Keratinocyte (primary cell): Measurements from ENCODE around the gene NEDD1. TPM values are rescaled to one million over a fixed set of nuclear protein-coding genes. Genes with fewer than 3 reads are reported as not detected.

Source experiments
- DNase-seq: peaks from one replicate; pipeline ENCODE4 v3.0.0-alpha.2; 2011; ENCODE audit warnings: low read depth, missing footprints, low spot score
- FAIRE-seq: peaks from 2 replicates; lab custom pipeline; 2011; peaks lifted over from hg19 to GRCh38; lab: Jason Lieb, UNC
- H2AFZ ChIP-seq: 2 replicates; pipeline ENCODE4 v1.6.0; 2012; ENCODE audit warnings: low read length, control low read depth, inconsistent platforms; ENCODE audit not compliant: control insufficient read depth
- H3K27ac ChIP-seq: 2 replicates; pipeline ENCODE4 v1.5.1; 2011; ENCODE audit warnings: low read length; ENCODE audit not compliant: control insufficient read depth, insufficient read depth
- H3K27me3 ChIP-seq: 3 replicates; pipeline ENCODE4 v1.6.0; 2011; ENCODE audit warnings: low read length; ENCODE audit not compliant: control insufficient read depth, insufficient read depth; ENCODE audit errors: extremely low read depth
- H3K36me3 ChIP-seq, 2 experiments: 2 replicates in 1 of 2; 3 replicates in 1 of 2; pipeline ENCODE4 v1.5.1; 2011; ENCODE audit warnings: low read length in 2 of 2, mild to moderate bottlenecking in 1 of 2; ENCODE audit not compliant: control insufficient read depth in 2 of 2, insufficient read depth in 2 of 2; ENCODE audit errors: extremely low read depth in 1 of 2
- H3K4me1 ChIP-seq: 3 replicates; pipeline ENCODE4 v1.5.1; 2011; ENCODE audit warnings: low read length; ENCODE audit not compliant: control insufficient read depth, insufficient read depth; ENCODE audit errors: extremely low read depth
- H3K4me2 ChIP-seq: 3 replicates; pipeline ENCODE4 v1.6.0; 2011; ENCODE audit warnings: low read depth, low read length; ENCODE audit not compliant: control insufficient read depth, insufficient read depth; ENCODE audit errors: extremely low read depth
- H3K4me3 ChIP-seq, 3 experiments: fragments of 200-600 bp in 1 of 3; sonication (generic) in 1 of 3; 2 replicates in 2 of 3; 3 replicates in 1 of 3; pipeline ENCODE4 v1.5.1; 2011 to 2016; ENCODE audit warnings: low read length in 3 of 3, mild to moderate bottlenecking in 3 of 3, control low read depth in 2 of 3, inconsistent platforms in 1 of 3, low read depth in 1 of 3, mixed read lengths in 1 of 3, mixed run types in 1 of 3, moderate library complexity in 1 of 3; ENCODE audit not compliant: control insufficient read depth in 2 of 3, insufficient read depth in 2 of 3; ENCODE audit errors: extremely low read depth in 1 of 3
- H3K79me2 ChIP-seq: 2 replicates; pipeline ENCODE4 v1.6.0; 2012; ENCODE audit warnings: low read length; ENCODE audit not compliant: control insufficient read depth, insufficient read depth
- H3K9ac ChIP-seq: 3 replicates; pipeline ENCODE4 v1.6.0; 2011; ENCODE audit warnings: low read length; ENCODE audit not compliant: control insufficient read depth, insufficient read depth; ENCODE audit errors: extremely low read depth
- H3K9me1 ChIP-seq: 3 replicates; pipeline ENCODE4 v1.6.0; 2011; ENCODE audit warnings: low read length; ENCODE audit not compliant: control insufficient read depth, insufficient read depth; ENCODE audit errors: extremely low read depth
- H3K9me3 ChIP-seq: 2 replicates; pipeline ENCODE4 v1.5.1; 2012; ENCODE audit warnings: low read depth, low read length; ENCODE audit not compliant: control insufficient read depth
- H4K20me1 ChIP-seq: 3 replicates; pipeline ENCODE4 v1.6.0; 2011; ENCODE audit warnings: low read length; ENCODE audit not compliant: control insufficient read depth, insufficient read depth; ENCODE audit errors: extremely low read depth
- CTCF ChIP-seq, 3 experiments: IDR thresholded peaks in 1 of 3; conservative IDR thresholded peaks in 1 of 3; optimal IDR thresholded peaks in 1 of 3; 2 replicates in 2 of 3; 3 replicates in 1 of 3; pipeline versions ENCODE3 to v1.5.1; 2011; ENCODE audit warnings: low read length in 3 of 3, mild to moderate bottlenecking in 3 of 3, moderate library complexity in 2 of 3, control low read depth in 1 of 3, inconsistent platforms in 1 of 3; ENCODE audit not compliant: insufficient read depth in 2 of 3; ENCODE audit errors: extremely low read depth in 1 of 3
- EZH2 ChIP-seq: IDR thresholded peaks from one replicate; pipeline ENCODE4 v1.6.1; 2012; ENCODE audit warnings: inconsistent platforms, mild to moderate bottlenecking, low read length, moderate library complexity
- dilution Hi-C: fragments of 300-500 bp; cut with MboI; formaldehyde crosslinking; loops from one replicate; pipeline ENCODE4 v1.7.0; 2020; ENCODE audit warnings: low sequenced_read_pairs; ENCODE audit not compliant: extremely low pct_ligation_motif_present
- polyA plus RNA-seq, 5 experiments: library from polyadenylated mRNA; depleted of rRNA in 3 of 5; stranded (reverse) in 3 of 5; stranded (forward) in 1 of 5; unstranded in 1 of 5; fragments of >200 nt; gene quantifications; 1 replicate in 1 of 5; 2 replicates in 3 of 5; 3 replicates in 1 of 5; pipeline versions ENCODE4 v1.2.1 to v1.2.3, GENCODE V29; 2011 to 2012; ENCODE audit warnings: missing spikeins in 2 of 5, low read depth in 1 of 5, low replicate concordance in 1 of 5

The NEDD1 gene
- polyA plus RNA-seq, 1 donor (not counting 4 experiments of a cell fraction or from before 2014, with no cell fraction given), result 44.4 TPM

- Histone ChIP-seq H3K4me1 (peaks cover 4% of the 10 kb centered on the region), H4K20me1 (no peaks in the 10 kb centered on the region), H3K9ac (no peak overlapping the region), H3K36me3 (no peaks in the 10 kb centered on the region), H3K4me3 (no peak overlapping the region), H3K4me2 (no peak overlapping the region), H2AFZ (no peak overlapping the region), H3K27ac (no peak overlapping the region), H3K9me1 (no peaks in the 10 kb centered on the region), H3K27me3 (no peaks in the 10 kb centered on the region), H3K79me2 (no peaks in the 10 kb centered on the region), H3K9me3 (no peaks in the 10 kb centered on the region)
- FAIRE-seq, result no peak
- TF ChIP-seq EZH2, result no peak
- TF ChIP-seq CTCF (optimal IDR thresholded peaks at IDR 0.05 in 1 of 3, IDR thresholded peaks at IDR 0.05 in 1 of 3, conservative IDR thresholded peaks at IDR 0.05 in 1 of 3; ENCODE audit: extremely low read depth in 1 of 3, insufficient read depth in 2 of 3, low read length in 3 of 3), result no peak
- no peak for DNase-seq
- dilution Hi-C loops, result no loop called here
Observed at GRCh38 chr12:96880220-96880619, 26.8 kb upstream of the NEDD1 start.

GRCh38 chr12:96881608-96882007 lies 25.4 kb upstream of the NEDD1 start:
- Histone ChIP-seq H2AFZ (no peak overlapping the region), H4K20me1 (no peaks in the 10 kb centered on the region), H3K27ac (no peak overlapping the region), H3K9ac (no peak overlapping the region), H3K9me3 (no peaks in the 10 kb centered on the region), H3K27me3 (no peaks in the 10 kb centered on the region), H3K36me3 (no peaks in the 10 kb centered on the region), H3K4me3 (no peak overlapping the region), H3K4me1 (peaks cover 4% of the 10 kb centered on the region), H3K4me2 (no peak overlapping the region), H3K79me2 (no peaks in the 10 kb centered on the region), H3K9me1 (no peaks in the 10 kb centered on the region)
- no peak for FAIRE-seq
- DNase-seq, result no peak
- TF ChIP-seq EZH2 (no peak), CTCF (optimal IDR thresholded peaks at IDR 0.05 in 1 of 3, IDR thresholded peaks at IDR 0.05 in 1 of 3, conservative IDR thresholded peaks at IDR 0.05 in 1 of 3; ENCODE audit: extremely low read depth in 1 of 3, insufficient read depth in 2 of 3, low read length in 3 of 3) (no peak)
- dilution Hi-C loops, result no loop called here
